SK-N-SH (cell line): ENCODE measurements around the gene DCLK3. TPM values are rescaled to one million over a fixed set of nuclear protein-coding genes. Genes with fewer than 3 reads are reported as not detected.

Experiments used
- CTCF ChIA-PET: fragments of 300-600, 350-600 bp; formaldehyde crosslinking; extraction: SDS; loops from one replicate; lab custom pipeline; 2021; lab: Yijun Ruan, JAX
- POLR2A ChIA-PET: fragments of 350-600 bp; sonication (Branson Sonifier 250); formaldehyde crosslinking; extraction: SDS; loops from one replicate; lab custom pipeline; 2020; ENCODE audit warnings: antibody characterized with exemption, inconsistent platforms; lab: Yijun Ruan, JAX
- DNase-seq: peaks from one replicate; pipeline ENCODE4 v3.0.0; 2012
- H2AFZ ChIP-seq: fragments of 200-600 bp; sonication (generic); 2 replicates; pipeline ENCODE4 v1.8.1; 2016; ENCODE audit warnings: antibody characterized with exemption, mild to moderate bottlenecking, low read depth
- H3F3A ChIP-seq: fragments of 200-600 bp; sonication (generic); replicated peaks from 2 replicates; pipeline ENCODE3; 2016; ENCODE audit warnings: antibody characterized with exemption, mild to moderate bottlenecking; ENCODE audit not compliant: insufficient read depth
- H3K27ac ChIP-seq, 2 experiments: fragments of 200-500 bp in 1 of 2; fragments of 200-600 bp in 1 of 2; sonication (Bioruptor generic) in 1 of 2; sonication (generic), shearing (Covaris generic) in 1 of 2; 2 replicates each; pipeline versions ENCODE4 v1.5.1 to v1.6.1; 2014 to 2016; ENCODE audit warnings: low read depth in 2 of 2, inconsistent platforms in 1 of 2, low read length in 1 of 2, mild to moderate bottlenecking in 1 of 2, mixed read lengths in 1 of 2
- H3K27me3 ChIP-seq: fragments of 200-600 bp; sonication (generic), shearing (Covaris generic); 2 replicates; pipeline ENCODE4 v1.6.1; 2016; ENCODE audit warnings: mixed run types; ENCODE audit not compliant: insufficient read depth
- H3K36me3 ChIP-seq, 2 experiments: fragments of 200-500 bp in 1 of 2; fragments of 200-600 bp in 1 of 2; sonication (Bioruptor generic) in 1 of 2; sonication (generic) in 1 of 2; replicated peaks in 1 of 2; 2 replicates each; pipeline versions ENCODE3 to v1.5.1; 2014 to 2016; ENCODE audit warnings: low read length in 1 of 2, mild to moderate bottlenecking in 1 of 2; ENCODE audit not compliant: insufficient read depth in 2 of 2, control insufficient read depth in 1 of 2
- H3K4me1 ChIP-seq, 2 experiments: fragments of 200-500 bp in 1 of 2; fragments of 200-600 bp in 1 of 2; sonication (Bioruptor generic) in 1 of 2; sonication (generic), shearing (Covaris generic) in 1 of 2; 2 replicates each; pipeline versions ENCODE4 v1.5.1 to v1.6.1; 2014 to 2016; ENCODE audit warnings: low read depth in 1 of 2, low read length in 1 of 2, mixed run types in 1 of 2; ENCODE audit not compliant: insufficient read depth in 2 of 2, control insufficient read depth in 1 of 2
- H3K4me2 ChIP-seq: fragments of 200-600 bp; sonication (generic), shearing (Covaris generic); 2 replicates; pipeline ENCODE4 v1.6.1; 2017; ENCODE audit warnings: mixed run types
- H3K4me3 ChIP-seq, 2 experiments: fragments of 200-500 bp in 1 of 2; fragments of 200-600 bp in 1 of 2; sonication (Bioruptor generic) in 1 of 2; sonication (generic), shearing (Covaris generic) in 1 of 2; 2 replicates each; pipeline versions ENCODE4 v1.5.1 to v1.8.1; 2014 to 2016; ENCODE audit warnings: low read depth in 2 of 2, inconsistent platforms in 1 of 2, low read length in 1 of 2, mild to moderate bottlenecking in 1 of 2, mixed read lengths in 1 of 2, moderate library complexity in 1 of 2
- H3K79me2 ChIP-seq: fragments of 200-600 bp; sonication (generic); 2 replicates; pipeline ENCODE4 v1.8.1; 2017; ENCODE audit warnings: mild to moderate bottlenecking; ENCODE audit not compliant: insufficient read depth
- H3K9ac ChIP-seq: fragments of 200-600 bp; sonication (generic); 2 replicates; pipeline ENCODE4 v1.6.1; 2017; ENCODE audit warnings: mixed run types
- H3K9me2 ChIP-seq: fragments of 200-600 bp; sonication (generic); 2 replicates; pipeline ENCODE4 v1.6.1; 2017; ENCODE audit warnings: mixed run types
- H3K9me3 ChIP-seq: fragments of 200-600 bp; sonication (generic); 2 replicates; pipeline ENCODE4 v1.6.1; 2017; ENCODE audit warnings: mixed run types, mild to moderate bottlenecking, moderate library complexity
- H4K20me1 ChIP-seq: fragments of 200-600 bp; sonication (generic); 2 replicates; pipeline ENCODE4 v1.6.1; 2017; ENCODE audit warnings: mild to moderate bottlenecking, mixed run types; ENCODE audit not compliant: insufficient read depth
- EP300 ChIP-seq, 2 experiments: IDR thresholded peaks; 2 replicates each; pipeline versions ENCODE4 v1.4.0 to v1.6.1; 2012; ENCODE audit warnings: borderline replicate concordance in 1 of 2, low read depth in 1 of 2, low read length in 1 of 2
- FOSL2 ChIP-seq: IDR thresholded peaks from 2 replicates; pipeline ENCODE4 v1.4.0; 2012; ENCODE audit warnings: low read depth, mild to moderate bottlenecking, moderate library complexity, borderline replicate concordance
- FOXJ3 ChIP-seq: sonication (generic); formaldehyde crosslinking; IDR thresholded peaks from 2 replicates; pipeline ENCODE4 v1.5.1; 2020; ENCODE audit warnings: mild to moderate bottlenecking, missing genetic modification reagents
- FOXM1 ChIP-seq: IDR thresholded peaks from 2 replicates; pipeline ENCODE4 v1.4.0; 2012; ENCODE audit warnings: low read depth, mild to moderate bottlenecking
- GABPA ChIP-seq: IDR thresholded peaks from 2 replicates; pipeline ENCODE4 v1.4.0; 2012; ENCODE audit warnings: low read depth, mild to moderate bottlenecking
- GATA2 ChIP-seq: sonication (generic); formaldehyde crosslinking; IDR thresholded peaks from 2 replicates; pipeline ENCODE4 v1.5.0; 2020; ENCODE audit warnings: mild to moderate bottlenecking, missing genetic modification reagents
- MAX ChIP-seq: IDR thresholded peaks from 2 replicates; pipeline ENCODE4 v1.4.0; 2012; ENCODE audit warnings: low read depth
- POLR2AphosphoS5 ChIP-seq: IDR thresholded peaks from 2 replicates; pipeline ENCODE4 v1.6.1; 2012; ENCODE audit warnings: low read depth, low read length
- RFX5 ChIP-seq: IDR thresholded peaks from 2 replicates; pipeline ENCODE4 v1.6.1; 2012; ENCODE audit warnings: mild to moderate bottlenecking, improper control_type of control experiment, low read length
- RXRA ChIP-seq: IDR thresholded peaks from 2 replicates; pipeline ENCODE4 v1.4.0; 2012; ENCODE audit warnings: low read depth, mild to moderate bottlenecking, borderline replicate concordance
- USF2 ChIP-seq: fragments of 150-350 bp; IDR thresholded peaks from 2 replicates; pipeline ENCODE4 v1.6.1; 2017; ENCODE audit warnings: antibody characterized with exemption, low read length, low read depth, borderline replicate concordance
- YY1 ChIP-seq: IDR thresholded peaks from 2 replicates; pipeline ENCODE4 v1.4.0; 2012; ENCODE audit warnings: low read depth, mild to moderate bottlenecking
- WGBS: methylation state at CpG from one replicate; pipeline ENCODE4 v1.1.6; 2017; ENCODE audit warnings: low lambda C conversion rate; 5-methylcytosine and 5-hydroxymethylcytosine counted together
- polyA plus RNA-seq, 3 experiments: library from polyadenylated mRNA; depleted of rRNA; stranded (reverse); fragments of >200 nt; gene quantifications; 2 replicates each; pipeline ENCODE4 v1.2.3, GENCODE V29; 2012

Gene DCLK3
- polyA plus RNA-seq, 1 of the 3 experiments (the other 2 are of a cell fraction) = not detected

- no peaks in the 10 kb centered on the region for H3K79me2 ChIP-seq
- H3K4me3 ChIP-seq = no peak overlapping the region
- no peak overlapping the region for H3K9ac ChIP-seq
- no peaks in the 10 kb centered on the region for H3K36me3 ChIP-seq
- no peaks in the 10 kb centered on the region for H3F3A ChIP-seq
- no peak overlapping the region for H3K27ac ChIP-seq
- H2AFZ ChIP-seq = no peak overlapping the region
- H3K9me3 ChIP-seq = no peaks in the 10 kb centered on the region
- POLR2A ChIA-PET = no interaction called here
- TF ChIP-seq RFX5 (no peak), FOXM1 (no peak), YY1 (no peak), USF2 (no peak), POLR2AphosphoS5 (no peak), FOSL2 (no peak), EP300 (IDR thresholded peaks at IDR 0.05; ENCODE audit: borderline replicate concordance in 1 of 2, low read depth in 1 of 2, low read length in 1 of 2) (no peak), FOXJ3 (no peak), GATA2 (no peak)
- H3K4me1 ChIP-seq = peaks cover 0 to 3% of the 10 kb centered on the region in 2 experiments; a peak in 1 of 4 replicates
- no peaks in the 10 kb centered on the region for H3K9me2 ChIP-seq
- 6% methylated on average over 2 of the region's 2 CpGs for WGBS
- DNase-seq = no peak
- no peaks in the 10 kb centered on the region for H4K20me1 ChIP-seq
- CTCF ChIA-PET = interaction anchor here (0.8 to 3.5 kb wide), 5 partner anchors 10 to 745 kb away, joined by 3 to 20 read pairs (median 6); no protein-coding TSS in a partner anchor
- H3K4me2 ChIP-seq = no peak overlapping the region
- no peaks in the 10 kb centered on the region for H3K27me3 ChIP-seq
These were observed 53.7 kb downstream of the DCLK3 start for GRCh38 chr3:36710606-36711005.

GRCh38 chr3:36709826-36710365 is 54.5 kb downstream of the DCLK3 start:
- Histone ChIP-seq H3K36me3 (no peaks in the 10 kb centered on the region), H3K27me3 (no peaks in the 10 kb centered on the region), H3K9me3 (no peaks in the 10 kb centered on the region), H2AFZ (no peak overlapping the region), H3K4me1 (peaks cover 0 to 3% of the 10 kb centered on the region in 2 experiments; a peak in 1 of 4 replicates), H3K4me3 (no peak overlapping the region), H3K79me2 (no peaks in the 10 kb centered on the region), H3K9me2 (no peaks in the 10 kb centered on the region), H3K9ac (no peak overlapping the region), H3F3A (no peaks in the 10 kb centered on the region), H3K27ac (no peak overlapping the region), H4K20me1 (no peaks in the 10 kb centered on the region), H3K4me2 (no peak overlapping the region)
- TF ChIP-seq RXRA = no peak
- TF ChIP-seq GABPA = no peak
- TF ChIP-seq RFX5 = no peak
- TF ChIP-seq MAX = no peak
- TF ChIP-seq USF2 = no peak
- CTCF ChIA-PET = interaction anchor here (1.5 to 3.5 kb wide), 4 partner anchors 9 to 744 kb away, joined by 4 to 20 read pairs (median 9); no protein-coding TSS in a partner anchor
- DNase-seq = no peak
- POLR2A ChIA-PET = no interaction called here
- 65% methylated on average over 6 of the region's 6 CpGs for WGBS
